Astrocyte (in vitro differentiated cells and primary cell): Measurements from ENCODE around the gene DLX2. TPM values are rescaled to one million over a fixed set of nuclear protein-coding genes. Genes with fewer than 3 reads are reported as not detected.
A peak's percentile ranks its signal among the peaks of the same experiment; 100 is the strongest.
"Not testable (repeated sequence)": the region's sequence is repeated elsewhere in the genome, so short reads cannot be mapped to it uniquely, and the experiment has no call there.

ENCODE experiments used
- DNase-seq: peaks from one replicate; pipeline ENCODE4 v3.0.0-alpha.2; 2010; ENCODE audit warnings: low read depth
- FAIRE-seq: peaks from 2 replicates; lab custom pipeline; 2011; peaks lifted over from hg19 to GRCh38; lab: Jason Lieb, UNC
- H2AFZ ChIP-seq: 2 replicates; pipeline ENCODE4 v1.6.0; 2012; ENCODE audit warnings: low read depth, low read length, inconsistent platforms
- H3K27ac ChIP-seq: 2 replicates; pipeline ENCODE4 v1.5.1; 2011; ENCODE audit warnings: low read depth, low read length, inconsistent platforms
- H3K27me3 ChIP-seq: 2 replicates; pipeline ENCODE4 v1.6.0; 2011; ENCODE audit warnings: low read length, inconsistent platforms; ENCODE audit not compliant: insufficient read depth
- H3K36me3 ChIP-seq: 2 replicates; pipeline ENCODE4 v1.5.1; 2011; ENCODE audit warnings: low read length, inconsistent platforms; ENCODE audit not compliant: insufficient read depth
- H3K4me1 ChIP-seq: 2 replicates; pipeline ENCODE4 v1.5.1; 2011; ENCODE audit warnings: low read length, inconsistent platforms; ENCODE audit not compliant: insufficient read depth
- H3K4me2 ChIP-seq: 2 replicates; pipeline ENCODE4 v1.6.0; 2012; ENCODE audit warnings: low read length, inconsistent platforms
- H3K4me3 ChIP-seq: 2 replicates; pipeline ENCODE4 v1.5.1; 2011; ENCODE audit warnings: low read depth, mild to moderate bottlenecking, low read length, inconsistent platforms; ENCODE audit not compliant: insufficient read depth
- H3K79me2 ChIP-seq: 2 replicates; pipeline ENCODE4 v1.6.0; 2012; ENCODE audit warnings: mild to moderate bottlenecking, low read length, inconsistent platforms; ENCODE audit not compliant: insufficient read depth
- H3K9ac ChIP-seq: 2 replicates; pipeline ENCODE4 v1.6.0; 2012; ENCODE audit warnings: mild to moderate bottlenecking, low read length, inconsistent platforms
- H3K9me3 ChIP-seq: 2 replicates; pipeline ENCODE4 v1.5.1; 2012; ENCODE audit warnings: low read depth, mild to moderate bottlenecking, low read length, inconsistent platforms; ENCODE audit not compliant: insufficient read depth
- H4K20me1 ChIP-seq: 2 replicates; pipeline ENCODE4 v1.6.0; 2012; ENCODE audit warnings: low read length, inconsistent platforms; ENCODE audit not compliant: insufficient read depth
- H3K27ac Mint-ChIP-seq: one replicate; pipeline ENCODE4 v1.8.0; 2021; ENCODE audit warnings: mild to moderate bottlenecking, mixed read lengths; ENCODE audit not compliant: unreplicated experiment
- H3K27me3 Mint-ChIP-seq: one replicate; pipeline ENCODE4 v1.8.0; 2021; ENCODE audit warnings: low read depth, mixed read lengths; ENCODE audit not compliant: unreplicated experiment
- H3K36me3 Mint-ChIP-seq: one replicate; pipeline ENCODE4 v1.8.0; 2021; ENCODE audit warnings: low read depth, mixed read lengths; ENCODE audit not compliant: unreplicated experiment
- H3K4me1 Mint-ChIP-seq: one replicate; pipeline ENCODE4 v1.8.0; 2021; ENCODE audit warnings: low read depth, mixed read lengths; ENCODE audit not compliant: unreplicated experiment
- H3K4me3 Mint-ChIP-seq: one replicate; pipeline ENCODE4 v1.8.0; 2021; ENCODE audit warnings: mild to moderate bottlenecking, moderate library complexity, mixed read lengths; ENCODE audit not compliant: unreplicated experiment
- H3K9me3 Mint-ChIP-seq: one replicate; pipeline ENCODE4 v1.8.0; 2021; ENCODE audit warnings: mild to moderate bottlenecking, mixed read lengths; ENCODE audit not compliant: unreplicated experiment
- EZH2 ChIP-seq: IDR thresholded peaks from 2 replicates; pipeline ENCODE4 v1.6.1; 2012; ENCODE audit warnings: mild to moderate bottlenecking, low read length, inconsistent platforms; ENCODE audit not compliant: insufficient read depth
- total RNA-seq: library from RNA; stranded (reverse); gene quantifications from 2 replicates; pipeline ENCODE4 v1.2.1, GENCODE V29; 2021
- TF ChIP-seq, protein P1 (sequence below): IDR thresholded peaks from 2 replicates; pipeline ENCODE4 v1.5.1; 2011; ENCODE audit warnings: low read depth, mild to moderate bottlenecking, inconsistent platforms, low read length, moderate library complexity; ENCODE audit not compliant: insufficient read depth

The DLX2 gene
- total RNA-seq, 1 donor from 2014 or later: 2.2 TPM

DNA sequence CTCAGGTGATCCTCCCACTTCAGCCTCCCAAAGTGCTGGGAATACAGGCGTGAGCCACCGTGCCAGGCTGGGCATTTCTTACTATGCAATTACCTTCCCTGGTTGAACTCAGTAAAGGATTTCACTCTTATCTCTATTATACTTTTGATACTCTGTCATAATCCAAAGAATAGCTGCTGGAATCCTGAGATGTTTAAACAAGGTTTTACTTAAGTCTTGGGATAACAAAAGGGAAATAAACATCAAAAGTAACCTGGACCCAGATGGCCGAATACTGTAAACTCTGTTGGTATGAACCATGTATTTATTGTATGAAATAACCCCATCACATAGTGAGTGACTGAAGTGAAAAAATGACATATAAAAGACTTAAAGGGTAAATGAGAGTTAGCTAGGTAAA lies 11.9 kb upstream of the DLX2 start:
- H3K4me3 Mint-ChIP-seq: no peak overlapping the region
- no peak overlapping the region for H3K9ac ChIP-seq
- no peak for FAIRE-seq
- H3K79me2 ChIP-seq: no peaks in the 10 kb centered on the region
- H3K36me3 Mint-ChIP-seq: no peaks in the 10 kb centered on the region
- no peaks in the 10 kb centered on the region for H3K9me3 ChIP-seq
- no peaks in the 10 kb centered on the region for H3K9me3 Mint-ChIP-seq
- no peak overlapping the region for H3K27ac Mint-ChIP-seq
- peaks cover 6% of the 10 kb centered on the region for H3K27me3 Mint-ChIP-seq
- no peaks in the 10 kb centered on the region for H3K36me3 ChIP-seq
- peaks cover 6% of the 10 kb centered on the region for H3K4me1 Mint-ChIP-seq
- no peak for TF ChIP-seq EZH2
- TF ChIP-seq, protein P1, sequence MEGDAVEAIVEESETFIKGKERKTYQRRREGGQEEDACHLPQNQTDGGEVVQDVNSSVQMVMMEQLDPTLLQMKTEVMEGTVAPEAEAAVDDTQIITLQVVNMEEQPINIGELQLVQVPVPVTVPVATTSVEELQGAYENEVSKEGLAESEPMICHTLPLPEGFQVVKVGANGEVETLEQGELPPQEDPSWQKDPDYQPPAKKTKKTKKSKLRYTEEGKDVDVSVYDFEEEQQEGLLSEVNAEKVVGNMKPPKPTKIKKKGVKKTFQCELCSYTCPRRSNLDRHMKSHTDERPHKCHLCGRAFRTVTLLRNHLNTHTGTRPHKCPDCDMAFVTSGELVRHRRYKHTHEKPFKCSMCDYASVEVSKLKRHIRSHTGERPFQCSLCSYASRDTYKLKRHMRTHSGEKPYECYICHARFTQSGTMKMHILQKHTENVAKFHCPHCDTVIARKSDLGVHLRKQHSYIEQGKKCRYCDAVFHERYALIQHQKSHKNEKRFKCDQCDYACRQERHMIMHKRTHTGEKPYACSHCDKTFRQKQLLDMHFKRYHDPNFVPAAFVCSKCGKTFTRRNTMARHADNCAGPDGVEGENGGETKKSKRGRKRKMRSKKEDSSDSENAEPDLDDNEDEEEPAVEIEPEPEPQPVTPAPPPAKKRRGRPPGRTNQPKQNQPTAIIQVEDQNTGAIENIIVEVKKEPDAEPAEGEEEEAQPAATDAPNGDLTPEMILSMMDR: no peak
- H3K27ac ChIP-seq: no peak overlapping the region
- H3K4me2 ChIP-seq: no peak overlapping the region
- no peak overlapping the region for H2AFZ ChIP-seq
- no peaks in the 10 kb centered on the region for H4K20me1 ChIP-seq
- H3K4me1 ChIP-seq: peaks cover 4% of the 10 kb centered on the region
- no peaks in the 10 kb centered on the region for H3K27me3 ChIP-seq
- H3K4me3 ChIP-seq: no peak overlapping the region
- DNase-seq: no peak

DNA sequence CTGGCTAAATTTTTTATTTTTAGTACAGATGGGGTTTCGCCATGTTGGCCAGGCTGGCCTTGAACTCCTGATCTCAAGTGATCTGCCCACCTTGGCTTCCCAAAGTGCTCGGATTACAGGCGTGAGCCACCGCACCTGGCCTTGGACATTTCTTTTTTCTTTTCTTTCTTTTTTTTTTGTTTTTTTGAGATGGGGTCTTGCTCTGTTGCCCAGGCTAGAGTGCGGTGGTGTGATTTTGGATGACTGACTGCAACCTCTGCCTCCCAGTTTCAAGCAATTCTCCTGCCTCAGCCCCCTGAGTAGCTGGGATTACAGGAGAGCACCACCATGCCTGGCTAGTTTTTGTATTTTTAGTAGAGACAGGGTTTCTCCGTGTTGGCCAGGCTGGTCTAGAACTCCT lies 11.5 kb upstream of the DLX2 start:
- not testable (repeated sequence) for H3K4me1 ChIP-seq, FAIRE-seq, H3K4me3 ChIP-seq, H3K36me3 Mint-ChIP-seq, H3K27ac Mint-ChIP-seq, H4K20me1 ChIP-seq, H3K27me3 ChIP-seq, H3K9ac ChIP-seq, H3K9me3 ChIP-seq, H3K4me1 Mint-ChIP-seq, H3K4me2 ChIP-seq, H3K36me3 ChIP-seq, DNase-seq, H3K79me2 ChIP-seq, H3K9me3 Mint-ChIP-seq, H3K27ac ChIP-seq, H2AFZ ChIP-seq, H3K4me3 Mint-ChIP-seq
- H3K27me3 Mint-ChIP-seq: peaks cover 10% of the 10 kb centered on the region

DNA sequence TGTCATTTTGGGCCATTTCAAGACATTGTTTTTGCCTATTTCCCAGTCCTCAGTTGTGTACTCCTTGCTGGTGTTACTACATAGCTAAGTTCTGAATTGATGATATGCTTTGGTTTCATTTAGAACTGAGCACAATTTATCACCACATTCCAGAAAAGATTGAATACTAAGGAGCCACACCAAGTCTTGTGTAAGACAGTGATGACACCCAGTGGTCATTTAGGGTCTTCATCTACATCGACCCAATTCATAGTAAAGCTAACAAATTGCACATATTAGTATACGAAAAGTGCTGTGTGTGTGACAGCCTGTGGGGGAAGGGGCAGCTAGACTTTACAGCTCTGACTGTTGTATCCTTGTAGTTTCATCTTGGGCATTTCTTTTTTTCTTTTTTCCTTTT lies 10.9 kb upstream of the DLX2 start:
- Histone ChIP-seq H3K4me3 (no peak overlapping the region), H2AFZ (no peak overlapping the region), H3K79me2 (no peaks in the 10 kb centered on the region), H3K4me1 (peaks cover under 1% of the 10 kb centered on the region), H3K9ac (no peak overlapping the region), H4K20me1 (no peaks in the 10 kb centered on the region), H3K4me2 (no peak overlapping the region), H3K27me3 (peaks cover under 1% of the 10 kb centered on the region), H3K27ac (no peak overlapping the region), H3K9me3 (no peaks in the 10 kb centered on the region), H3K36me3 (no peaks in the 10 kb centered on the region)
- TF ChIP-seq, protein P1: peak; percentile 44
- TF ChIP-seq EZH2: no peak
- no peaks in the 10 kb centered on the region for H3K36me3 Mint-ChIP-seq
- peaks cover 12% of the 10 kb centered on the region for H3K27me3 Mint-ChIP-seq
- DNase-seq (peak; percentile 43), FAIRE-seq (peak; percentile 47)
- no peak overlapping the region for H3K27ac Mint-ChIP-seq
- no peaks in the 10 kb centered on the region for H3K4me1 Mint-ChIP-seq
- H3K9me3 Mint-ChIP-seq: no peaks in the 10 kb centered on the region
- no peak overlapping the region for H3K4me3 Mint-ChIP-seq
